LNCAP (cell line): ENCODE data around the gene PMS1.

Source experiments
- TF ChIP-seq, protein P1 (sequence below): fragments of 450-650 bp; IDR thresholded peaks from 2 replicates; pipeline ENCODE4 v1.5.1; 2017; ENCODE audit warnings: mild to moderate bottlenecking

Gene PMS1

DNA sequence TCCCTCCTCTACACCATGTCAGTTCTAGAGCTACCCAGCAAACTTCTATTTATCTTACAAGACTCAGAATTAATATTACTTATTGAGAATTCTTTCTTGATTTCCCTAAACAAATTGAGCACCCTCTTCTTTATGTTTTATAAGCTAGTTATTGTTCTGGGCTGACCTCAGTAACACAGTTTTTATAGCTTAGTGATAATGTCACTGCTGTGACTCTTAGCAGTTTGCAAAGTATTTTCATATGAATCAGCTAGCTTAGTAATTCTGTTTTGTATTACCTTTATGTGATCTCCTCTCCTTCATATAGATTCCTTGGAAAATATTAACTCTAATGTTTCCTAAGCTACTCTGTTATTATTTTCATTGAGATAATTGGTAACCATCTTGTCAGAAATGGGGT is 114.9 kb downstream of the PMS1 start:
- TF ChIP-seq, protein P1, sequence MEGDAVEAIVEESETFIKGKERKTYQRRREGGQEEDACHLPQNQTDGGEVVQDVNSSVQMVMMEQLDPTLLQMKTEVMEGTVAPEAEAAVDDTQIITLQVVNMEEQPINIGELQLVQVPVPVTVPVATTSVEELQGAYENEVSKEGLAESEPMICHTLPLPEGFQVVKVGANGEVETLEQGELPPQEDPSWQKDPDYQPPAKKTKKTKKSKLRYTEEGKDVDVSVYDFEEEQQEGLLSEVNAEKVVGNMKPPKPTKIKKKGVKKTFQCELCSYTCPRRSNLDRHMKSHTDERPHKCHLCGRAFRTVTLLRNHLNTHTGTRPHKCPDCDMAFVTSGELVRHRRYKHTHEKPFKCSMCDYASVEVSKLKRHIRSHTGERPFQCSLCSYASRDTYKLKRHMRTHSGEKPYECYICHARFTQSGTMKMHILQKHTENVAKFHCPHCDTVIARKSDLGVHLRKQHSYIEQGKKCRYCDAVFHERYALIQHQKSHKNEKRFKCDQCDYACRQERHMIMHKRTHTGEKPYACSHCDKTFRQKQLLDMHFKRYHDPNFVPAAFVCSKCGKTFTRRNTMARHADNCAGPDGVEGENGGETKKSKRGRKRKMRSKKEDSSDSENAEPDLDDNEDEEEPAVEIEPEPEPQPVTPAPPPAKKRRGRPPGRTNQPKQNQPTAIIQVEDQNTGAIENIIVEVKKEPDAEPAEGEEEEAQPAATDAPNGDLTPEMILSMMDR = no peak

- TF ChIP-seq, protein P1 = no peak
Measured at GRCh38 chr2:189900726-189901125, 116.5 kb downstream of the PMS1 start.

DNA sequence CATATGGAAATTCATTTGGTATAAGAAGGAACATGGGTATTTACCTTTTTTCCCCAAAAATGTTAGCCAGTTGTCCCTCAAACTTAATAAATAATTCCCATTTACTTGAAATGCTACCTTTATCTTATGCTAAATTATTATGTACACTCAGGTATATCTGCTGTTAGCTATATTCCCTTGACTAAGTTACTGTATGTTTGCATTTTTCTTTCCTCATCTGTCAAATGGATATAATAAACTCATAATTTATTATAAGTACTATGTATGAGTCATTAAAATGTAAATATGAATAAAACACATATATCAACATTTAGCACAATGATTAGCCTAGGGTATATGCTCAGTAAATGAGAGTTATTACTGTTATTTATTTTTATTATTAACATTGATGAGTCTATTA is 117.4 kb downstream of the PMS1 start:
- TF ChIP-seq, protein P1 = no peak

DNA sequence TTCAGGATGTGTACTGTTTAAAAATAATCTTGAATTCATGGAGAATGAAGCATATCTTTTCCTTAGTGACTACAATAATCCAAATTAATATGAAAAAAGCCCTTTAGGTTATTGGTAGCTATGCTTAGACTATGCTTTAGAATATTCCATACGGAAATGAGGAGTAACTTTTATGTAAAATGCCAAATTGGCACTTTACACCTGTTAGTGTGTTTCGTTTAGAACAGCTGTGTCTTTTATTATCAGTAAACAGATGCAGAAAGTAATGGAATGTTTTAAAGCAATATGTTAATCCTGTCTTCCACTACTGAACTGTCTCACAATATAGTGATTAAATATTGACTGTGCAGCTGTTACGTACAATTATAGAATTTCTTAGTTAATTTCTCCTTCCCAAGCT is 129.6 kb downstream of the PMS1 start:
- TF ChIP-seq, protein P1 = no peak

- TF ChIP-seq, protein P1 = no peak
Measured at GRCh38 chr2:189916651-189917050, 132.4 kb downstream of the PMS1 start.
